GM19438 (cell line): Measurements from ENCODE around the gene ENPP3.

Experiments used
- ATAC-seq: cut with Tn5 transposase; IDR thresholded peaks from one replicate; pipeline ENCODE4 v1.9.1; 2021; ENCODE audit warnings: low read depth; ENCODE audit not compliant: unreplicated experiment

Gene ENPP3

DNA sequence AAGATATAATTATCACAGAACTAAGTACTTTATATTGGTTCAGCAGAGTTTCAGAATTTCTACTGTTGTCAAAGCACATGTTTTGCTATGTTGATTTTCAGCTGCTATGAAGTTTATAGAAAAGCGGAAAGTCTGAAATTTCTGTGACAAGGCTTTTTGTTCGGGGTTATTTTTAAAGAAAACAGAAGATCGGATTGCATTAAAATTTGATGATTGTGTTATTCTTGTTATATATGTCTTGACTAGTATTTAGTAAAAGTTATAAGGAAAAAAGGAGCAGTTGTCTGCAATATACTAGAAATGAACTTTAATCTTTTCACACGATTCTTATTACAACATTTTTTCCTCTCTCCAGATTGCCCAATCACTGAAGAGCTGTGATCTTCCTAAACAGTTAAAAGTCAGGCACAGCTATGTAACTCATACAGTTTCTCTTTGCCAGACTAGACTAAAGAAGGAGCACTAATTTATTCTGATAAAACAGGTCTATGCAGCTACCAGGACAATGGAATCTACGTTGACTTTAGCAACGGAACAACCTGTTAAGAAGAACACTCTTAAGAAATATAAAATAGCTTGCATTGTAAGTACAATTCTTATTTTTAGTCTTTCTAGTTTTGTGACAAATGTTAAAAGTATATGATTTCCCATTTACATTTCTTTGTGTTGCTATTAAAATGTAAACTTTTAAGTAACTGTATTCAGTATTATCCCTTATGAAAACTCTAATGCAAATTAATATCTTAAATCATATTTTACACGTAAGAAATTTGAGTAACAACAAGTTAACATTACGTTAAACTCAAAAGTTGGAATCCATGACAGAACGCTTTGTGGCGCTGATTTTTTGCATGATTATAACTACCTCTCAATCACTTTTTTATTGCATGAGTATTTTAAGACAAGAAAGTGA, at the start of gene ENPP3:
Gene ENPP3, plus strand, starts transcription at position 423 of the 913 bp plus-strand sequence. Its CDS starts 83 bp downstream, at position 506.
- no peak for ATAC-seq

DNA sequence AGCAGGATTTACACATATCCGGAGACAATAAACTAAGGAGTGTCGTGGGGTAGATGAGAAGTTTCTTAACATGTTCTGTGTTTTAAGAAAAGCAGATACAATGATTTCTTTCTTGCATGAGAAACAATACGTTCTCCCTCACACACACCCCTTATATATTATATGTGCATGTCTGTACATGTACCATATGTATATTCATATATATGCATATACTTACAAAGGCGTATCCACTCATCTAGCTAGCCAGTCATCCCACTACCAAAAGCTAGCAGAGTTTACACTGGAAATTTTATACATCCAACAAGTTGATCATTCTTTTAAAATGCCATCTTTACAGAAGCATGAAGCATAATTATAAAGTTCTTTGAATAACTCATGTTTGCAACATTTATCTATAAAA, 49.2 kb upstream of the ENPP3 start:
- no peak for ATAC-seq

DNA sequence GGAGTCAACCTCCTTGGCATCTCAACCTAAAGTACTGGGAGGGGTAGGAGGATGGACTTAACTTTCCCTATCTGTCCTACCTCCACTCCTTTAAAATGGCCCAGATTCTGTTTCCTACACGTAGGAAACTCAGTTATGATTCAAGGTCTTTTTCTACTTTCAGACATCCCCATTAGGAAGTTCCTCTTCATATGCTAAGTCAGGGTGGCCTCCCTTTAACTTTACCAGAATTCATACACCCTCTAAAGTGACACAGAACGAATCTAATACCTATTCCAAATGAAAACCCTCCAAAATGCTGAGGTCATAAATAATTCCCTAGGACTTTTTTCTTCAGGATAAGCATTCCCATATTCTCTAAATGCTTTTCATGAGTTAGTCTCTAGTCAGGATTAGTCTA, 48.5 kb upstream of the ENPP3 start:
- no peak for ATAC-seq

DNA sequence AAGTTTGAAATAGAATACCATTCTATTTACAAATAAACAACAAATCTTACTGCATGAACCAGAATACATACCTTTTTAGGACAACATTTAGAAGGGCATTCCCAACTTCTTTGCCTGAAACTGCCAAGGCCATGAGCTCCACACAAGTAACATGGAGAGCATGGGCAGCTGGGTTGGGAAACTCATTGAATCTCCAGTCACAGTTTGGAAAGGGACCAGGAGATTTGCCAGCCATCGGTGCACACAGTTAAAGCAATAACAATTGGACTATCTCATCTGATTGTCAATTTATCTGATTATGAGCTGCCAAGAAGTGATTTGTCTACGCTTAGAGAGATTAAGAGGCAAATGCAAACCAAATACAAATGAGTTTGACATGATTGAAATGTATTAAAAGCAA, 44.2 kb upstream of the ENPP3 start:
- ATAC-seq, result no peak

DNA sequence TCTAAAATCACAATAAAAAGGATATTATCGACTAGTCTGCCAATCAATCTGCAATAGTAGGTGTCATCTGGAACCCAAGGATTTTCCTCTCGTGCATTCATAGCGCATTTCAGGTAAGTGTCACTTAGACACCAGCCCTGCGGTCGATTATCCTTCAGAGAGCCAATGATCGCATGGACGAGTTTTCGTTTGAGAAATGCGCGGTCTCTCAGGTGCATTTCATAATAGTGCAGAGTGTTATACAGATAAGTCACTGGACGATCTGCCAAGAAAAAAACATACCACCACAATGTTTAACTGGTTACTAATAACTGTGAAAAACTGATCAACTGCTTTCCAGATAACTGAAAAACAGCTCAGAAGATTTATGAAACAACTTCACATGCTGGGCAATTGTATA, 43.0 kb upstream of the ENPP3 start:
- ATAC-seq, result no peak

DNA sequence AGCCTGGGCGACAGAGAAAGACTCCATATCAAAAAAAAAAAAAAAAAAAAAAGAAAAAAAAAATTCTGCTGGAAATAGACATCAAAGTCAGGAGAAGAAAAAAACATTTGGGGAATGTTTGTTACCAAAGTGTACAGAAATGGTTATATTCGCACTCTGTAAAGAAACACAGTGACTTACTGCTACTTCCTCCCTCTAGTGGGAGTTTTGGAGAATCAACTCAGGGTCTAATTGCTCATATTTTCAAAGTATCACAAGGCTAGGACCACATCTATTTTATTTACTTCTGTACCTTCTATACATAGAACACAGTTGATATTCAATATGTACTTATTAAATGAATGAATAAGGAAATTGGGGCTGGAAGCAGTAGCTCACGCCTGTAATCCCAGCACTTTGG, 39.7 kb upstream of the ENPP3 start:
- ATAC-seq, result no peak

DNA sequence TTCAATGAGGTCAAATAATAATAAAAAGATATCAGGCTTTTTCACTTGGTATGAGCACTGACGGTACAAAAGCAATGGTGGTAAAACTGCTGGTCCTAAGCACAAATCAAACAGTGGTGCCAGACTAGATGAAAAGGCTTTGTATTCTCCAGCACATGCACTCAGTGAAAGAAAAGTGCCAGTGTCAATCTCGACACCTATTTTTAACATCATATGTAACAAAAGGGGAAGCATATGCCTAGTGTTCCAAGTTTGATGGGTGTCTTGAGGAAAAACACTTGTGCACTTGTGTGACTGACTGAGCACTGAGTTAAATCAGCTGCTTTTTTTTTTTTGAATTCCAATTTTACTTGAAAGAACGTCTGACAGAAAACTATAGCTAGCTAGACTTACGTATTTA, 36.4 kb upstream of the ENPP3 start:
- ATAC-seq, result no peak

DNA sequence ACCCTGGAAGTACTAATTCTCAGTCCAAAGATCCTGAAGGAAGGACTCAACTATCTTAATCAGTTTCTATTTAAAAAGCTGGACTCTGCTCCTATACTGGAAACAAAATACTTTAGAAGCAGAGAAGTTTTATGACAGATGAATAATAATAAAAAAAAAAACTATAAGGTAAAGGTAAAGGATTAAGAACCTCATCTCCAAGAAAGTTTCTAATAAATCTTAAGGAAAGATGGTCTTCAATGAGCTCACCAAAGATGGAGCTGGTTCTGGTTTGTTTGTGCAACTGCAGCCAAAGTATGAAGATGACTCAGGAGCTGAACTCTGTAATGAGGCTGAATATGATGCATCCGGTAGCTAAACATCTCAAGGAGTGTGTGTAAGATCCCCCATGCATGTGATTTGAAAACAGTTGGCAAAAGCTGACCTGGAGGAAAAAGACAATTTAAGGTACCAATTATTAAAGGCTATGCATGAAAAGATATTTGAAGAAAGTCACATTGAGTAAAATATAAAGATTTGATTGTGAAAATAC, 34.3 kb upstream of the ENPP3 start:
- no peak for ATAC-seq

DNA sequence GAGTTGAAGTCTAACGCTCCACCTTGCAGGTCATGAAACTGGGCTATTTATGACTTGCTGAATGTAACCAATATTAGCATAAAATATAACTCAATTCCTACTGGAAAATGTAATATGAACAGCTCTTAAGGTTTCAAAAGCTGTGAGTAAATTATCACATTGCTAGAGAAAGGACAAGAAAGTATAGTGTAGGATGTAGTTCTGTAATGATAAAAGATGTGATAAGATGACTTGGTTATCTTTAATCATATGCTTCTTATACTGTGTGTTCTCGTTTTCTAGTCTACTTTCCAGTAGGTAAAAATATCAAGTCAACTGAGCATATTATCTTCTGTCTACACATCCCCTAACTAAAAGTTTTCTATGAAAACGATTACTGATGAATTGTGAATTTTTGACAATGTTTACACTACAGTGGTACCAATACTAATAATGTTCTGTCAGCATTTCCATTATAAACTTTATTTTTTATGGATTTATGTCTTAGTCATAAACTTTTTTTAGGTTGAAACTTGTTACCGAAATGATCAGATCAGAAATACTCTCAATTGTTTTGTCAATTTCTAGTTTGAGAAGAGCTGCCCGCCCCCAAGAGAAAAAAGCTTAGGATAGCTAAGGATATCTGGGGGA, 23.7 kb upstream of the ENPP3 start:
- no peak for ATAC-seq

DNA sequence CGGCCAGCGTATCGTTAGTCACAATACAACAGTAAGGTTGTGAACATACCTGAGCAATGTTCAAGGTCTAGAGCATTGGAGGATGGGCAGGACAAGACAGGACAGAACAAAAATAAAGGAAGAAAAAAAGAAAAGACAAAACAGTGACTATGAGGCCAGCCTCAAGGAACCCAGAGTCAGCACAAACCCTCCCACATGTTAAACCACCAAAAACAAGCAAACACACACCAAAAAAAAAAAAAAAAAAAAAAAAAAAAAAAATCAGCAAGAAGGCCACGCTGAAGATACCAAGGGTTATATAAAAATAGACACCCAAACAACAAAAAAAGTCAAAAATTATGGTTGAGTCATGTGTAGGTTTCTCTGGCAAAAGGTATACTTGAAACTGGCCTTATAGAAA, 21.8 kb upstream of the ENPP3 start:
- ATAC-seq, result no peak

DNA sequence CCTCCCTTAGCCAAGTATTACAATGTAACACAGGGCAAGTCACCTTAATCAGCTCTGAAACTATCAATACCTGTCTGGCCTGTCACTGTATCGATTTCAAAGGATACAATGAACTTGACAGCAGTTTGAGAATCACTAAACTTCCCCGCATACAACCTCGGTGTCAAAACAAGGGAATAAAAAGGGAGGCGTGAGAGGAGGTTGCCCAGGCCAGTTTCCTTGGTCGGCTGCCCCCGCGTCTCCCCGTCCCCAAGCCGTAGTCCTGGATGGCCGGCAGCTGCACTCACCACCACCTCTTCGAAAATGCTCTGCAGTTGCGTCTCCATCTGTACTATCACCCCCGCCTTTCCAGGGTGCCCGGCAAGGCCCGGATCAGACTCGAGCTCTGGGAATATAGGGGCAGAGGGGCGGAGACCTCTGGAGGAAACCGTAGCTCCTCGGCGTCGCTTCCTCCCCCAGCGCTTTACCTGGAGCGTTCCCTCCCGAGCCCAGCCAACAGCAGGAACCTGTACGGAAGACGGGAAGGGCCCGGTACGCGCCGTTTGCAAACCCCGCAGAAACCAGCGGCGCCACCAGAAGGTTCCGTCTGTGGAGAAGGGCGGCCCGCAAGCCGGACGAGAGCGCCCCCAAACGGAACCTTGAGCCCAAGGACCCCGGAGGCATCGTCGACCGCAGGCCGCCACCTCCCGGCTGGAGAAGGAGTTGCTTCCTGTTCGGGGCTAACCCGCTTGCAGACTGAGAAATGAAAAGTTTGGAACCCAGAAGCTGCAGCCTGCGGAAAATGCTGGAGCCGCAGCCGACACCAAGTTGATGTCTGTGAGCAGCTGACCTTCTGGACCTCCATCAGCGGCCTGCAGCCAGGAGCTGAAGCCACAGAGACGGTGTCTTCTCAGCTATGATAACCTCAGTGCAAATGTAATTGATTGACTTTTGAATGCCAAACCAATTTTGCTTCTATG, 9.1 kb upstream of the ENPP3 start, which contains the start of gene MED23:
Gene MED23, minus strand, starts transcription at position 519 of the 959 bp plus-strand sequence. Its CDS starts 193 bp downstream, at position 326.
- peak; percentile 97 for ATAC-seq

DNA sequence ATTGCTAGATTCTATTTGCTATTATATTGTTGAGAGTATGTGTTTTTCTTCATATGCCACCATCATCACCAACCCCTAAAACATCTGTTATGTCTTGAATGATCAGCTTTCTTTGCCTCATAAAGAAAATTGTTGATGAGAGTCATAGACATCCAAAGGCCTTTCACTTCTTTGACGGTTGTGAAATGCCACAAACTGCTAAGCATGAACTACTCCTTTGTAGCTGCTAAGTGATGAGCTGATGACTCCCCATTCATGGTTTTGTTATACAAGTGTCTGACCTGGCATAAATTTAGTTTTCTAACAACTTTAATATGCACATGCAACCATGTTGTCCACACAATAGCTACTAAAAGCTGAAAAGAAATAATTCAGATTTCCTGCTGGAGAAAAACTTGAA, 8.4 kb upstream of the ENPP3 start:
- no peak for ATAC-seq

DNA sequence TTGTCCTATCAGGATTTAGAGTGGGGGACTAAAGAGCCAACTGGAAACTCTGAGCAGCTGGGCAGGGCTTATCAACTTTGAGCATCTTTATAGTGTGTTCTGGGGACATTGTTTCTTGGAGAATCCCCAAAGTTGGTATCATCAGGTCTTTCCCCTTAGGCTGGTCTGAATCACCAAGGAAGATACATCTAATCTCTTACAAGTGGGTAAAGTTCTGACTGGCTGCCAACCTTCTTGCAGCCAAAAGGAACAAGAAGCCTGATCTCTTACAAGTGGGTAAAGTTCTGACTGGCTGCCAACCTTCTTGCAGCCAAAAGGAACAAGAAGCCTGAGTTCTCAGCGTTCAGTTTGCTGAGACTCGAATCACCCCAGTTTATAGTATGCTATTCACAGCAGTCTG, 7.5 kb upstream of the ENPP3 start:
- ATAC-seq, result no peak

DNA sequence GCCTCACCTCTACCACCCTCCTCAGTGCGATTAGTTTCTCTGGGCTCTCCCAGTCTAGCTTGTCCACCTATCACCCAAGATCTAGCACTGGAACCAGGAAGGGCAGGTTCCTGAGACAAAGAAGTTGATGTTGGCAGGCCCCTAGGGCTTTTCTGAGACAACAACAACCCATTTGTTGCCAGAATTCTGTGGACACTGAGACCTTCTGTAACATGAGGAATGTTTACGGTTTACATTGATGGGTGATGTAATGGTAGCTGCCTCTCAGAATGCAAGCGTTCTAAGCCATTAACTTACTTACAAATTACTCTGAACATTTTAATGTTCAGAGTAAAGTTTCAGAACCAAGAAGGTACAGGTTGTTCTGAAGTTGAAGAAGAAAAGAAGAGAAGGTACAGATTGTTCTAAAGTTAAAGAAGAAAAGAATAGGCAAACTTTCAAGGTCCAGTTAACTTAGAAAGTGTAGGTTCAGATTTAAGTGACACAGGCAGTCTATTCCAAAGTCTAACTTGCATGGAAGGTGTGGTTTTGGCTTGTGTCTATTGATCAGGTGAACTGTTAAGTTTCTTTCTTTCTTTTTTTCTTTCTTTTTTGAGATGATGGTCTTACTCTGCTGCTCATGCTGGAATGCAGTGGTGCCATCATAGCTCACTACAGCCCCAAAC, 5.3 kb upstream of the ENPP3 start:
- no peak for ATAC-seq

DNA sequence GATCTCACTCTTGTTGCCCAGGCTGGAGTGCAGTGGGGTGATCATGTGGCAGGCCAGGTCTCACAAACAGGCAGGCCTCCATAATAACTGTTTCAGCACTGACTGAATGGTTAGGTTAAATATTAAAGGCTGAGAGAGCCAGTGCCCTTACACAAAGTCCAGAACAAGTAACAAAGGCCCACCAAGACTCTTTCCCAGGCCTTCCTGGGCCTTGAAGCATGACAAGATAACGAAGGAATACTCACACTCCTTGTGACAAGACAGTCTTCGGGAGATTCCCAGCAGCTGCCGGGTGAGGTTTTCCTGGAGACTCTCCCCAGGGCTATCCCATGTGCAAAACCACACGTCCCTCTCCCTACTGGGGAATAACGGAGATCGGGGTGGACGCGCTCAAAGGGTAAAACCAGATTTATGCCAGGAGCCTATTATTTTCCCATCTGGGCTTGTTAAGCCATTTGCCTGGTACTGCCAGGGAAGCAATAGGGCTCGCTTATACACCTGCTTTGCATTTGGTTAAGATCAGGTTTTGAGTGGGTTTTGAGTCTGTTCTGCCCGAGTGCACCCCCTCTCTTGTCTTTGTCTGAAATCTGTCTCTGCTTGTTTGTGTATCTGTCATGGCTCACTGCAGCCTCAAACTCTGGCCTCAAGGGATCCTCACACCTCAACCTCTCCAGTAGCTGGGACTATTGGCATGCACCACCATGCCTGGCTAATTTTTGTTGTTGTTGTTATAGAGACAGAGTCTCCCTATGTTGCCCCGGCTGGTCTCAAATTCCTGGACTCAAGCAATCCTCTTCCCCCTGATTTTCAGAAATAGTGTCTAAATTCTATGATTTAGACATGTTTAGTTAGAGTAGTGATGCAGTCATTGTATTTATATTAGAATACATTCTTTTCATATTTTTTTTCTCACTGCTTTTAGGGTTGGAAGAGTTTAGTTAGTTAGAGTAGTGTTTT, 1.4 kb upstream of the ENPP3 start:
- peak; percentile 87 for ATAC-seq

DNA sequence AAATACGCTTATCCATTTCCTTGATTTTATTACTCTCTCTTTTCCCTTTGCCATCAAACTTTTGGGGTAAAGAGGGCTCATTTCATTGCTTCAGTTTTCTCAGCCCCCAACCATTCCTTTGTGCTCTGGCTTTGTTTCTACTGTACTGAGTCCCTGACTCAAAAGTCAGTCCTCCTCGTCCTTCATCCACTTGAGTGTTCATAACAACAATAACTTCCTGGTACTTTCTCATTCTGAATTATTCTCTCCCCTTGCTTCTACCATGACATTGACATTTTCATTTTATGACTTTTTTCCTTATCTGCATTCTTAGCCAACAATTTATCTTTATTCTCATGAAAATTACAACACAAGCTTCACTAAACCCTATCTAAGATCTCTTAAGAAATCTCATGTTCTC, 911 bp downstream of the ENPP3 start:
- ATAC-seq, result no peak

DNA sequence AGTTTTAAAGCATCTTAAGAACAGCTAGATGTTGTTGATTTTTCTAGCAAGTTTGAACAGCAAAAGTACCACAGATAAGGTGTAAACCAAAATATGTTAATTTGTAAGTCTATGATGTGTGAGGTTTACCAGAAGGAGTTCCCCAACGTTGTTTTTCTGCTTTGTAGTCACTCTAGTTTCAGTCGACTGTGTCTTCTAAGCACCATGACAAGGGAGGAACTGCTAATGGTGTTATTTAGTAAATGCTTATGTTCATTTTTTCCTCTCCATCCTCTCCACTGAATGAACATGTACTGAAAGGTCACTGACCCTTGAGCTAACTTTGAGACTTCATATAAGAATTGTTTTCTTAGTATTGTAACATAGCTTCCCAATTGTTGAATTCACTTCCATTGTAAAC, 3.0 kb downstream of the ENPP3 start:
- ATAC-seq, result no peak

DNA sequence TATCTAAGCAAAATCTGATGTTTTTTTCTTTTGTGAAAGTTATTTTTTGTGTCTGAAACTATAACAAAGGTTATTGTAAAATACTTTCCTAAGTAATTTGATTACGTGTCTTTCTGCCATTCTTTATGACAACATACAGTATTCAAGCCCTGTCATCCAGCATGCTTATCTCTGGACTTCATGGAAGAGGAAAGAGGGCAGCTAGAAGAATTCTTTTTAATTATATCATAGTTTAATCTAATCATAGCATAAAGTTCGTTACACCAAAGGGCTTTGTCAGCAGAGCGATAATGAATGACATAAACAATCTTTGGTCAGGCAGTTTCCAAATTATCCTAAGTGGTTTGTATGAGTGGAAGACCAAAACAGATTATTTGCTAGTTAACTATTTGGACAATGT, 3.5 kb downstream of the ENPP3 start:
- ATAC-seq, result no peak

DNA sequence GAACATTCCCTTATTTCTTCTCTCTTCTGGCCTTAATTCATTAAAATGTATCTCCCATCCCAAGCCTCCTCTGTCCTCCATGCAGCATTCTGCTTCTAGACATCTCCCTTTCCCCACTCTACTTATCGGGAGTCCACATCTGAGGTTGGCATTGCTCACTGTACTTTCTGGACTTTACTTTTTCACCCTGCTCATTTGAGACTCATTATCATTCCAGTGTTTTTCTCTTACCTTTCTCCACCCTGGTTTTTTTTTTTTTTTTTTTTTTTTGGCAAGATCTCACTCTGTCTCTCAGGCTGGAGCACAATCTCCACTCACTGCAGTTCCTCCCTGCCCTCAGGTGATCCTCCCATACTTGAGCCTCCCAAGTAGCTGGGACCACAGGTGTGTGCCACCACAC, 4.5 kb downstream of the ENPP3 start:
- ATAC-seq, result no peak
